A673 (cell line): Measurements from ENCODE around the gene GDPD5.

Source experiments
- CTCF ChIP-seq: fragments of 300-800, 200-600 bp; sonication (generic); conservative IDR thresholded peaks from 2 replicates; pipeline ENCODE4 v1.5.1; 2017; ENCODE audit warnings: low read depth, mild to moderate bottlenecking, antibody characterized with exemption, low read length, moderate library complexity, mixed read lengths
- EZH2 ChIP-seq: fragments of 200-600 bp; sonication (generic); IDR thresholded peaks from 2 replicates; pipeline ENCODE4 v1.6.1; 2017; ENCODE audit warnings: borderline replicate concordance, low read depth, mild to moderate bottlenecking, mixed read lengths, antibody characterized with exemption, low read length; ENCODE audit not compliant: poor library complexity, severe bottlenecking

- no peak for TF ChIP-seq CTCF
- no peak for TF ChIP-seq EZH2
Observed at GRCh38 chr11:75527130-75527529, 1.4 kb upstream of the GDPD5 start.
